GM21786 (cell line): ENCODE measurements around the gene ZNF574.
"Not testable (repeated sequence)": the region's sequence is repeated elsewhere in the genome, so short reads cannot be mapped to it uniquely, and the experiment has no call there.

Source experiments
- ATAC-seq: cut with Tn5 transposase; IDR thresholded peaks from one replicate; pipeline ENCODE4 v1.9.1; 2021; ENCODE audit not compliant: unreplicated experiment

The ZNF574 gene

DNA sequence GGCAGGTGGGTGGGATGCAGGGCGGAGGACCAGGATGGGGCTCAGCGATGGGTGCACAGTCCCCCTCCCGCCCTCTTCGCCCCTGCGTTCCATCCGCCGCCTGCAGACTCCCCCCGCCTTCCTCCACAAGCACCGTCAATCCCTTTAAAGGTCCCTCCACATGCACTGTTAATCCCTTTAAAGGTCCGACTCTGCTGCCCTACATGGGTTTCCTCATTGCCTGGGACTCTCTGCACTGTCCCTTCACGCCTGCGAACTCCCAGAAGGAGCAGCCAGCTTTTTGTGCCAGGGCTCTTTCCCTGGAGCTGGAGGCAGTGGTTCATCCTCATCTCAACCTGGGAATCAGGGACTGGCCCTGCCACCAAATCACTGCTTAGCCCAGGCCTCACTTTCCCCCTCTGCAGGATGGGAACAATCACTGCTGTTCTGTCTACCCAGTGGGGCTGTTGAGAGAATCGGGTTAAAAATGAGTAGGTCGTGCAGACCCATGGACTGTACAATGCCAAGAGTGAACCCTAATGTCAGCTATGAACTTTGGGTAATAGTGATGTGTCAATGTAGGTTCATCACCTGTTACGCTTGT lies 20.4 kb downstream of the ZNF574 start:
- ATAC-seq: no peak

DNA sequence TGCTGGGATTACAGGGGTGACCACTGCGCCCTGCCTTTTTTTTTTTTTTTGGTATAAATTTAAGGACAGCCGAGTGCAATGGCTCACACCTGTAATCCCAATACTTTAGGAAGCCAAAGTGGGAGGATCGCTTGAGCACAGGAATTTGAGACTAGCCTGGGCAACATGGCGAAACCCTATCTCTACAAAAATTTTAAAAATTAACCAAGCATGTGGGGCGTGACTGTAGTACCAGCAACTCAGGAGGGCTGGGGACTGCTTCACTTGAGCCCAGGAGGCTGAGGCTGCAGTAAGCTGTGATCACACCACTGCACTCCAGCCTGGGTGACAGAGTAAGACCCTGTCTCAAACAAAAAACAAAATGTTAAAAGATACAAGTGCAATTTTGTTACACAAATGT lies 21.5 kb downstream of the ZNF574 start:
- no peak for ATAC-seq

DNA sequence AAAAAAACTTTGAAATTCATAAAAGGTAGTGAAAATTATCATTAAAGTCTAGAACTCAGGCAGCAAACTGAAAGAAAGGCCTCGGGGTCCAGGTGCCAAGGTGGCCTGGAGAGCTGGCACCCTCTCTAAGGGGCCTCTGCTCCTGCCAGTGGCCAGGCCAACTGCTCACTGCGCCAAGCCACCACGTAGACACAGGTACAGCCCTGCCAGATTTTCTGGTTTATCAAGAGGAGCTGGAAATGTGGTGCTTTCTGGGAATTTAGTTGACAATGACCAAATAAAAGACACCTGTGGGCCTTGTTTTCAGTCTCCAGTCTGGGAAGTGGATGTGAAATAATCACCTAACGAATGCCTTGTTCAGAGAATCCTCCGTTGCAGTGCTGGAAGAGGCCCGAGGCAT lies 22.8 kb downstream of the ZNF574 start:
- no peak for ATAC-seq

DNA sequence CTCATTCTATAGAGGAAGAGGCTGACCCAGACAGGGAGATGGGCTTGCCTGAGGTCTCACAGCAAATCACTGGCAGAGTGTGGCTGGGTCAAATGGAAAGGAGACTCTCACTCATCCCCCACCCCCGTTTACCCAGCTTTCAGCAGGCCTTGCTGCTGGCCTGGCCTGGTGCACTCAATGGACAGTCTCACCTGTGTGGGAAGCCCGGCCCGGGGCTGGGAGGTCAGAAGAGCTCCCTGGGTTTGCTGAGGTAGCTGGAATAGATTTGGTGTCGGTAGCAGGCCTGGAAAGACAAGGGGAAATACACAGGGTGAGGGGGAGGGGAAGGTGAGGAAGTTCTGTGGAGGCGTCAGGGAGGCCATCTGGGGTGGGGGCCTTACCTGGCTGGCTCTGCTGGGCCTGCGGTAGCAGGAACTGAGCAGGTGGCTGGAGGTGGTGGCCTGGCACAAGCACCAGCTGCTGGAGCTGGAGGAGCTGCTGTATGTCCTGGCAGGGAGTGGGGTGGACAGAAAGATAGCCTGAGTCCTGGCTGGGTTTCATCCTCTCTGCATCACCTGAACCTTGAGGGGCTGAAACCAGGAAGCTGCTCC lies 23.5 kb downstream of the ZNF574 start:
- no peak for ATAC-seq

DNA sequence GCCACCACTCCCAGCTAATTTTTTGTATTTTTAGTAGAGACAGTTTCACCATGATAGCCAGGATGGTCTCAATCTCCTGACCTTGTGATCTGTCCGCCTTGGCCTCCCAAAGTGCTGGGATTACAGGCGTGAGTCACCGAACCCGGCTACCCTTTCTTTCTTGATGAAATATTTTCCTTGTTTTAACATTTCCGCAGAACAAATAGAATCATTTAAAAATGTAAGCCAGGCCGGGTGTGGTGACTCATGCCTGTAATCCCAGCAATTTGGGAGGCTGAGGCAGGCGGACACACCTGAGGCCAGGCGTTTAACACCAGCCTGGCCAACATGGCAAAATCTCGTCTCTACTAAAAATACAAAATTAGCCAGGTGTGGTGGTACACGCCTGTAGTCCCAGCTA lies 24.3 kb downstream of the ZNF574 start:
- ATAC-seq: not testable (repeated sequence)

DNA sequence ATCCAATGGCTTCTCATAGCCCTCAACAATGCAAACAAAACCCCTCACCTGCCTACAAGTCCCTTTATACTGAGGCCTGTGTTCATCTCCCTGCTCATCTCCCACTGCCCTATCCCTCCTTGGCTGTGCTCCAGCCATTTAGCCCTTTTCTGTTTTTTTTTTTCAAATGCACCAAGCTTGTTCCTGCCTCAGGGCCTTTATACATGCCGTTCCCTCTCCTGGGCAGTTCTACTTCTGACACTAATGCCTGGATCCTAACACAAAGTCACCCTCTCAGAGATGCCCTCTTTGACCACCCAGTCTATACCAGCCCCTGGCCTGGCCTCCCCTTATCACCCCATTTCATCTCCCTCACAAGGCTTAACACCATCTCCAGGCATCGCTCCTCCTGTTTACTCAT lies 26.9 kb downstream of the ZNF574 start:
- no peak for ATAC-seq

DNA sequence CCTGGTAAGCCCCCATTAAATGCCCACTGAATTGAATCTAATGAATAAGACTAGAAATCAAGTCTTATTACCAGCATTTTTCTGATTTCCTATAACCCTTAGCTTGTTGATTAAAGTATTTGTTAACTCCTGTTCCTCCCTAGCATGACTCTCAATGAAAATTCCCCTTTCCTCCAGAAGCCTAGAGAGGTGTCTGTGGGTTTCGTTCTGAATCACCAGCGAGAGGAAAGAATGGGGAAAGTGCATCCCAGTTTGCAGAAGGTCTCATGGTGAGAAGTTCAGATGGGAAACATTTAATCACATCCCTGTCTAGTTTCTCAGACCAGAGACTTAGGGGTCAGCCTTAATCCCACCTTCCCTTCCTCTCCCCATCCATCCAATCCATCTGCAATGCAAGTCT lies 29.4 kb downstream of the ZNF574 start:
- no peak for ATAC-seq

DNA sequence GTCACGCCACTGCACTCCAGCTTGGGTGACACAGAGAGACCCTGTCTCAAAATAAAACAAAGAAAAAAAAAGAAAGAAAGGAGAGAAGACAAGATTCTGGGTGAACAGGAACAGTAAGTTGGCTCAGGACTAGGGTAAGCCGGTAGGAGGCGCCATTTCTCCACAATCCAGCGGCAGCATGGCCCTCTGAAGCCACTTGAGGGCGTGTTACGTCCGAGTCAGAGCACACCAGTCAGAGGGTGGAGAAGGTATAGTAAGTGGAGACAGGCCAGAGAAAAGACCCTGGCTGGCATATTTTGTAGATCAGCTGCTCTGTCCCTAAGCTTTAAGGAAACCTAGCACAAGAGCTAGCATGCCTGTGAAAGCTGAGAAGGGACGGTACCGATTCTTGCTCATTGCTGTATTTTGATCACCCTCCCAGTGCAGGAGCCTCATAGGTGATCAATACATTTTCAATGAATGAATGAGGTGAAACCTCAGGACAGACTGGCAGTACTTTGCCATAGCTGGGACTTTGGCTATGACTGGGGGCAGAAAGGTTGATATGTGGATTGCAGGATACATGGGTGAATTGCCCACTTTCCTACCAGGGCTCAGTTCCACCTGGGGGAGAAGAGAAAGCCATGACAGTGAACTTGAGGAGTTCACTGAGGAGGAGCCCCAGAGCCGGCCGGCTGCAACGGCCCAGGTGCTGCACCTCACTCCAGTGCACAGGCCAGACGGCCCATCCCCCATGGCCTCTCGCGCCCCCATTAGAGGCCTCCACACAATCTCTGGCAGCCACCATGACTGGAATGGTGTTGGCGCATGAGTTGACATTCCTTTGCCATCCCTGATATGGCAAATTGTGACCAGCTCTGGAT lies 32.8 kb downstream of the ZNF574 start:
- peak; percentile 72 for ATAC-seq

DNA sequence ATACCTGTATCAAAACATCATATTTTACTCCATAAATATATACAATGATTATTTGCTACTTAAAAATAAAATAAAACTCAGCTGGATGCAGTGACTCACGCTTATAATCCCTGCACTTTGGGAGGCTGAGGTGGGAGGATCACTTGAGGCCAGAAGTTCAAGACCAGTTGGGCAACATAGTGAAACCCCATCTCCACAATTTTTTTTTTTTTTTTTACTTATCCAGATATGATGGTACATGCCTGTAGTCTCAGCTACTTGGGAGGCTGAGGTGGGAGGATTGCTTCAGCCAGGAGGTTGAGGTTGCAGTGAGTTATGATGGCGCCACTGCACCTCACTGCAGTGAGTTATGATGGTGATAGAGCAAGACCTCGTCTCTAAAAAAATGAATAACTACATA lies 33.9 kb downstream of the ZNF574 start:
- no peak for ATAC-seq

DNA sequence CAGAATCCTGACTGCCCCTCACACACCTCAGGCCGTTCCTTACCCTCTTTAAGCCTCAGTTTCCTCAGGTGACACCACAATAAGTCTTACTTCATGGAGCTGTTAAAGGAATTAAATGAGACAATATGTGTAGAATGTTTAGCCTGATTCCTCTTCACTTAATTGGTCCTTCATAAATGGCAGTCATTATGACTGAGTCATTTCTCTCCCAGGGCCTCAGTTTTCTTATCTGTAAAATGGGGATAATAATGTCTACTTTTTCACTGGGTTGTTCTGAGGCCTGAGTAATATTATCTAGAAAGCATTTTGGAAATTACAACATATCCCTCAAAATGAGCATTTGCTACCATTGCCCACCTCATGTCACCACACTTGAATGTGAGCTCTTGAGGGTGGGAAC lies 34.7 kb downstream of the ZNF574 start:
- ATAC-seq: no peak

DNA sequence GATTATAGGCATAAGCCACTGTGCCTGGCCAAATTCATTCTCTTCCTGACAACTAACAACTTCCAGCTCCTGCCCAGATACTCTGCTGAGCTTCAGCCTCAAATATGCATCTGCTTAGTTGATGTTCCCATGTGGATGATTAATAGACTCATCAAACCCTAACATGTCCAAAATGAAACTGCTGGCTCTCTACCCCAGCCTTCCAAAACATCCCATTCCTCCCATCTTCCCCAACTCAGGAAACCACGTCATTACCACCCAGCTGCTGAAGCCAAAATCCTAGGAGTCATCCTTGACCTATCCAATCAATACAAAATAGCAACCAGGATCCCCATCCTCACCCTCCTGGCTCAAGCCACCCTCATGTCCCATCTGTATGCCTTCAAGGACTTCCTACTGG lies 35.4 kb downstream of the ZNF574 start:
- no peak for ATAC-seq

DNA sequence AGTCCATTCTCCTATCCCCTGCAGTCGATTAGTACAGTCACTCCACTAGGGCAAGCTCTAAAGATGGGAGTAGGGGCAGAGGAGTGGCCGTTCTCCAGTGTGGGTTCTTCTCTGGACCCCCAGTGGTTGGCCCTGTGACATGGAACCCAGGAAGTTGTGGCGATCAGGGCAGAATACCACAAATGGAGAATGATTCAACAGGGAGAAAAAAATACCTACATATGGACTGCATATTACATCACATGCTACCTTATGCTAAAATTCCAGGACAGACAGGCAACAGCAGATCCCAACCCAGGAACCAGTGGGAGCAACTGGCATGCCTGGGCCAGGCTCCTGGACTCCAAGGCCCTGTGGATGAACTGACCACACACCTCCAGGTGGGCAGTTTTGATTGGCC lies 35.8 kb downstream of the ZNF574 start:
- no peak for ATAC-seq

DNA sequence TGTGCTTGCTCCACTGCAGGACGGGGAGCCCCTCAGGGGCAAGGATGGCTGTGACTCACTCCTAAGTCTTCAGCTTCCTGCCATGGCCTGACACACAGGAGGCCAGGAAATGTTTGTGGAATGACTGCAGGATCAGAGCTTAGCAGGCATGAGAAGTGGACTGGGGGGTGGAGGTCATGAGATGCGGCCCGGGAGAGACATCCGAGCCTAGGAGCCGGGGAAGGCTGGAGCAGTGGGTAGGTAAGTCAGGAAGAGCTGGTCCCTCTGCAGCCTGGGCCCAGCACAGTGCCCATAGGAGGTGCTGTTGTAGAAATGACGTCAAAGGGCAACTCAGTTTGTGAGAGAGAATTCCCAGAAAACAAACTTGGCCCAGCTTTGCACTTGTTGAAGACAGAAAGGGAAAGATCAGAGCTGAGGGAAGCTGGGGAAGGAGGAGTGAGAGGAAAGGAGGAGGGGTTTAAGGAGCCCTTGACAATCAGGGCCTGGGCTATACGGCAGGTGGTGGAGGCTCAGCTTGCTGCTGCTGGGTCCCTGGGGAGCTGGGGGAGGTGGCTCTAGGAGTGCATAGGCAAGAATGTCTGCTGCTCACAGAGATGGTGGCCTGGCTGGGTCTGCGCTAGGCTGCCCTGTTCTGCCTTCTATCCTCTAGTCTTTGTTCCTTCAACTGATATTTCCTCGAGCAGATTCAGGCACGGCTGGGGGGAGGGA lies 37.8 kb downstream of the ZNF574 start:
- ATAC-seq: peak; percentile 42

DNA sequence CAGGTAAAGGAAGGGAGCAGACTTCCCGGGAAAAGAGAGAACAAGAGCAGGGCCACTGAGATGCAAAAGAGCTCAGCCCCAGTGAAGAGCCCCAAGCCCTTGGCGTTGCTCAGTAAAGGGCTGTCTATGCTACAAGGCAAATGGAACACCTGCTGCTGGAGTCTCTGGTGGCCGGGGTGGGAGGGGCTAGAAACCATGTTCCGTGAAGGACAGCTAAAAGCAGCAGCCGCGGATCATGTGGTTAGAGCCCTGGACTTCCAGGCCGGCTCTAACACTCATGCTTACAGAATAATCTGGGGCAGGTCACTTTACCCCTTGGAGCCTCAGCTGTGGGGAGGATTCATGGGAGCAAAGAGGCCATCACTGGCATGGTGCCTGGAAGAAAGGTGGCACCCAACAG lies 38.4 kb downstream of the ZNF574 start:
- peak; percentile 49 for ATAC-seq

DNA sequence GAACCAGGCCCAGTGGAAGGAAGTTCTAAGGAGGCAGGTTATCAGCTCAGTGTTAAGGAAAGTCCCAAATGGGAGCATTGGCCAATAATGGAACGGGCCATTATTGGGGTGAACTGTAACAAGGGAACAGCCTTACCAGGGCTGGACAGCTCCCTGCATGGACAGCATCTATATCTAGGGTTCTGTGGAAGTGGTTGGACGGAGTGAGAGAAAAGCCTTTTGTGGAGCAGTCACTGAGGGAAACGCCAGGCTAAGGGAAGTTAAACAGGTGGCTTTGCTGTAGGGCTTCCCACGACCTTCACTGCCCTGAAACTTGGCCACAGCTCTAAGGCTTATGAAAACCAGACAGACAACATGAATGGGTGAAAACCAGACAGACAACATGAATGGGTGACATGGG lies 39.3 kb downstream of the ZNF574 start:
- ATAC-seq: no peak

DNA sequence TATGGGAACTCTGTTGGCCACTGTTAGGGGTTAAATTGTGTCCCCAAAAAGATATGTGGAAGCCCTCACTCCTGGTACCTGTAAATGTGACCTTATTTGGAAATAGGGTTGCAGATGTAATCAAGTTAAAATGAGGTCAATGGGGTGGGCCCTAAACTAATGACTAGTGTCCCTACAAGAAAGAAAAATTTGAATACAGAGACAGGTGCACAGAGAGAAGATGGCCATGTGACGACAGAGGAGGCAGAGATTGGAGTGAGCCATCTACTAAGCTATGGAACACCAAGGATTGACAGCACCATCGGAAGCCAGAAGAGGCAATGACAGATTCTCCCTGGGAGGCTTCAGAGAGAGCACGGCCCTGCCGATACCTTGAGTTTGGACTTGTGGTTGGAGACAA lies 39.7 kb downstream of the ZNF574 start:
- no peak for ATAC-seq

DNA sequence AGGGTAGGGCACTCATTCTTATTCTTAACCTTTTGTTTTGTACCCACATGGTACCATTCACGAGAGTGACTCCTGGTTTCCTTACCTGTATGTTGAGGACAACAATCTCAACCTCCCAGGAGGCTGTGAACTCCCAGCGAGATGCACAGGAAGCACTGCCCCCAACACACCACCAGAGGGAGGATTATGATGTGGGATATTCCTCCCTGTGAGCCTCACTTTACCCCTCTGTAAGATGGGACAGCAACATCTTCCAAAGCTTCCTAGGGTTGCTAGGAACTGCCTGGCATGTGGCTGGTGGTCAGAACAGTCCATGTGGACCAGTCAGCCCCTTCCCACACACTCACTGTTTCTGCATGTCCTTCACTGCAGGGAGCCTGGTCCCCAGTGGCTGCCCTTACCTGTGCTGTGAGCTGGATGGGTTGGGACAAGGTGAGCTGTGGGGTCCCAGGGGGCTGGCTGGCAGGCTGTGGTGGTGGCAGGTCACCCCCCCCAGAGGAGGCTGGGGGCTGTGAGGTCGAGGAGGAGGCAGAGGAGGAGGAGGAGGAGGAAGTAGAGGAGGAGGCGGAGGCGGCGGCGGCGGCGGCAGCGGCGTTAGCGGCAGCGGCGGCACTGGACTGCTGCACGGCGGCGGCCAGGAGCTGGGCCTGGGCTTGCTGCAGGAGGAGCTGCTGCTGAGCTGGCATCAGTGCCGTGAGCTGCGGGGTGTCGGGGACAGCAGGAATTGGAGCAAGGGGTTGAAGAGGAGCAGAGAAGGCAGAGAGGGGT lies 40.5 kb downstream of the ZNF574 start:
- no peak for ATAC-seq

DNA sequence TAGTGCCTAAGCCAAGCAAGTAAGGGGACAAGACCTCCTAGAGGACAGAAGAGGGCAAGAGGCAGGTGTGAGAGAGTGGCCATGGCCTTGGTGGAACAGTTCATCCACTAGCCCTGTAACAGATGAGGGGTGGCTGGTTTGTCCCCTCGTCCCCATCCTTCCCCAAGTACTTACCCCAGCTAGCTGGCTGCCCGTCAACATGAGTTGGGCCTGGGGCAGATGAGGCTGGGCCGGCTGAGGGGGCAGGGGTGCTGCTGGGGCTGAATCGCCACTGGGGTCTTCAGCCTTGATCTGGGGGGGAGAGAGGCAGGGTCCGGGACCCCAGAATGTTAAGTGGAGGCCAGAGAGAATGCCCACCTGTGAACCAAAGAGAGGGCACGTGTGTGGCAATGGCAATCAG lies 41.1 kb downstream of the ZNF574 start:
- ATAC-seq: no peak

DNA sequence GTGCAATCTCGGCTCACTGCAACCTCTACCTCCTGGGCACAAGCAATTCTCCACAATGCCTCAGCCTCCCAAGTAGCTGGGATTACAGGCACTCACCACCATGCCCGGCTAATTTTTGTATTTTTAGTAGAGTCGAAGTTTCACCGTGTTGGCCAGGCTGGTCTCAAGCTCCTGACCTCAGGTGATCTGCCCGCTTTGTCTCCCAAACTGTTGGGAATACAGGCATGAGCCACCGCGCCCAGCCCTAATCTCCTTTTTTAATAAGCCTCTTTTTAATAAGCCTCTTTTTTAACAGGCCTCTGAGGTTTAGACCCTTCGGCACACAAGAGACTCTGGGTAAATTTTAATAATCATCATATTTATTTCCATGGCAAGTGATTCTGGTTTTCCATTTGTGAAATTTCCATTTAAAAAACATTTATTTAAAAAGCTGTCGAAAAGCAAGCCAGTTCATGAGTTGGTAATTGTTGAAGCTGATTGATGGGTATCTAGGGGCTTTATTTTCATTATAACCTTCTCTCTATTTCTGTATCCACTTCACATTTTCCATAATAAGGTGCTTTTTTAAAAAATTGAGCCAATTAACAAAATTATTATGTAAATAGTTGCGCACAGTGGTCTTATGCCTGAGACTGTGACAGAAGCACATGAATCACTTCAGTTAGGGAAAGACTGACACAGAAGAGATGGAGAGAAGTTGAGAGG lies 44.5 kb downstream of the ZNF574 start:
- no peak for ATAC-seq

DNA sequence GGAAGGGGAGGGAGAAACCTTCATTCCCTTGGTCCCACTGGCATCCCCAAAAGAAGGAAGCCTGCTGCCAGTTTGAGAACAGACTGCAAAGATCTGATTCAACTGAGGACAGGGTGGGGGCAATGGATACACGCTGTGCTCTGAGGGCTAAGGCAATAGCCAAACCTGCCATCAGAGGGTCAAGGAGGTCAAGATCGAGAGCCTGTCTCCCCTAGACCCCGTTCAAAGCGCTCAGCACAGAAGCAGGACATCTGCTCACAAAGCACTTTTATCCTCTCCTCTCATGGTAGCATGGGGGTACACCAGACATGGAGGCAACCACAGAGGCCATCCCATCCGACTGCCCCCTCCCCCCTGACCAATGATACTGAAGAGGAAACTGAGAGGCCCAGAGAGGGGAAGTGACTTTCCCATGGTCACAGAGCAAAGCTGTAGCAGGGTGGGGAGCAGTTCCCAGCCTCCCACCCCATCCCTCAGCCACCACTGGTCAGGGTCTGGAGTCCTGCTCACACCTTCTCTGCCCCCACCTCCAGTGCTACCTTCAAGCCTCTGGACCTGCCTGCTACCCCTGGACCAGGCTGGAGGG lies 45.2 kb downstream of the ZNF574 start:
- no peak for ATAC-seq
